Suppressor macrophage treated with lipopolysaccharide for 4 hours (primary cell): ENCODE results near the gene SMARCD2.
"Not testable (repeated sequence)": the region's sequence is repeated elsewhere in the genome, so short reads cannot be mapped to it uniquely, and the experiment has no call there.

Source experiments
- DNase-seq: peaks from one replicate; pipeline ENCODE4 v3.0.0-alpha.2; 2020

Gene SMARCD2

DNA sequence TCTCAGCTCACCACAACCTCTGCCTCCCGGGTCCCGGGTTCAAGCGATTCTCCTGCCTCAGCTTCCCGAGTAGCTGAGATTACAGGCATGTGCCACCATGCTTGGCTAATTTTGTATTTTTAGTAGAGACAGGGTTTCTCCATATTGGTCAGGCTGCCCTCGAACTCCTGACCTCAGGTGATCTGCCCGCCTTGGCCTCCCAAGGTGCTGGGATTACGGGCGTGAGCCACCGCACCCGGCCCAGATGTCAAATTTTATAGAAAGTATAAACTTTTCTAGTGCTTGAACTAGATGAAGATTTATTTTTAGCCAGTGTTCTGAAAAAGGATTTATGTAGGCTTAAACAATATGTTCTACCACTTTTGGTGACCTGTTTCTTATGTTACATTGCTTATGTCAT is 46.1 kb downstream of the SMARCD2 start:
- DNase-seq, result not testable (repeated sequence)

DNA sequence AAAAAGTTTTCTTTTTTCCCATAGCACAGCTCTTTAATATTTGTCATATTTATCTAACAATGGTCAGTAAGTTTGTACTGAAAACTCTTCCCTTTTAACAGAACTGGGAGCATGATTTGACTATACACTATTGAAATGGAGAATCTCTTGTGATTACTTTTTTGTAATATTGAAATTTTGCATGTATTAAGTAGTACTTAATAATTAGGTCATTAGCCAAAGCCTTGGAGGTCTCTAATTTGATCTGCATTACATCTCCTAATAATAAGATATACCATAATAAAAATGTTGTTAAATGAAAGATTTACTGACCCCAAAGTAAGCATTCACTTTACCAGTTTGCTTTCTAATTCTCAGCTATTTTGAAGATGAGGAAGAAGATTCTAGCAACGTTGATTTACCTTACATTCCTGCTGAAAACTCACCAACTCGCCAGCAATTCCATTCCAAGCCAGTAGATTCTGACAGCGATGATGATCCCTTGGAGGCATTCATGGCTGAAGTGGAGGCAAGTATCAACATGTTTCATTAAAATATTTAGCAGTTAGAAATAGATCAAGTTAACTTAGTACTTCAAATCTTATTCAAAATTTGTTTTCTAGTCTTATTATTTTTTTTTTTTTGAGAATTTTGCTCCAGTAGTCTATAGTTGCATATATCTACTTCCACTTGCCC is 50.3 kb downstream of the SMARCD2 start:
- no peak for DNase-seq

DNA sequence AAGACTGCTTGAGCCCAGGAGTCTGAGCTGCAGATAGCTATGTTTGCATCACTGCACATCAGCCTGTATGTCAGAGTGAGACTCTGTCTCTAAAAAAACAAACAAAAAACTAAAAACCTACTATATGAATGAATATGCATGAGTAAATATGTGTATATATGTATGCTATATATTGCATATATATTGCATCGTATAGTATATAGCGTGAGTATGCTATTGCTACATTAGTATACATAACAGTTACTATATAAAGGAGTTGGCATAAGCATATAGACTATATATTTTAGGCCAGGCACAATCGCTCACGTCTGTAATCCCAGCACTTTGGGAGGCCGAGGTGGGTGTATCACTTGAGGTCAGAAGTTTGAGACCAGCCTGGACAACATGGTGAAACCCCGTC is 52.4 kb downstream of the SMARCD2 start:
- DNase-seq, result no peak

DNA sequence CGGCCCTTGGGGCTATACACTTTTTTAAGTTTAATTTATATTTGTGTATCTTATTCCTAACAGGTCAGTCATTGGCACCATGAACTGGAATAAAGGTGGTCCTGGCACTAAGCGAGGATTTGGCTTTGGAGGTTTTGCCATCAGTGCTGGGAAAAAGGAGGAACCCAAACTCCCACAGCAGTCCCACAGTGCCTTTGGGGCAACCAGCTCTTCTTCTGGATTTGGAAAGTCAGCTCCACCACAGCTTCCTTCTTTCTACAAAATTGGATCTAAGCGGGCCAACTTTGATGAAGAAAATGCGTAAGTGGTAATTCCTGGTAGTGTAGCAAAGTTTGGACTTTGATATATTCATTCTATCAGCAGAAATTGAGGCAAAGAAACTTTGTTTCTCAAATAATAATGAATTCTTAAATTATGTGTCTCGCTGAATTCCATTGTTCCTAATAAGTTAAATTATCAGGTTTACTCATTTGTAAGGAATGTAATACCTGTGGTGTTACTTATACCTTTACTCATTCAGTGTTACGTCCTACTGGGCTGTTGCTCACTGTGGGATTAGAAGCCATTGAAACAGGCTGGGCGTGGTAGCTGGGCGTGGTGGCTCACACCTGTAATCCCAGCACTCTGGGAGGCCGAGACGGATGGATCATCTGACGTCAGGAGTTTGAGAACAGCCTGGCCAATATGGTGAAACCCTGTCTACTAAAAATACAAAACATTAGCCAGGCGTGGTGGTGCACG is 55.3 kb downstream of the SMARCD2 start:
- DNase-seq, result peak; percentile 25

DNA sequence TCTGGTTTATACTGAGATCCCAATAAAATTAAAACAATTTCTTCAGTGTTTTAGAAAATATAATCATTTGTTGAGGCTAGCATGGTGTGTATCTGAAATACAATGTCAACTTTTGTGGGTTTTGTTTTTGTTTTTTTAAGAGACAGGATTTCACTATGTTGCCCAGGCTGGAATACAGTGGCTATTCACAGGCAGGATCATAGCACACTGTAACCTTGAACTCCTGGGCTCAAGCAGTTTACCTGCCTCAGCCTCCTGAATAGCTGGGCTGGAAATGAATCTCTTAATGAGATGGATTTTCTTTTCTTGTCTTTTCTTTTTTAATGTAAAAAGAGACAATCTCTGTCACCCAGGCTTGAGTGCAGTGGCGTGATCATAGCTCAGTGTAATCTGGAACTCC is 56.4 kb downstream of the SMARCD2 start:
- DNase-seq, result no peak

DNA sequence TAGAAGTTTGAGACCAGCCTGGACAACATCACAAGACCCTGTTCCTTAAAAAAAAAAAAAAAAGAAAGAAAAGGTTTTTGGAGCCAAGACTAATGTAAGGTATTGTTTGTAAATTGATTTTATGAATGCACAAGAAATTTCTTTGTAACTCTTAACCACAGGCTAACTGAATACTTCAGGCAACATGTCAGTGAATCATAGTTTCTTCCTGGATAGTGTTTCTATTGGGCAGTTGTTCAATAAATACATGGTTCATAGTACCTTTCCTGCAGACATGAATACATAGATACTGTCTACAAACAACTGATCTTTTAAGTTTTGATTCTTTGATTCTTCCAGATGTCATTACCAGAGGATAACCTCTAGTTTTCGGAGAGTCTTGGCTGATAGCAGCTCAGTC is 56.9 kb downstream of the SMARCD2 start:
- no peak for DNase-seq

DNA sequence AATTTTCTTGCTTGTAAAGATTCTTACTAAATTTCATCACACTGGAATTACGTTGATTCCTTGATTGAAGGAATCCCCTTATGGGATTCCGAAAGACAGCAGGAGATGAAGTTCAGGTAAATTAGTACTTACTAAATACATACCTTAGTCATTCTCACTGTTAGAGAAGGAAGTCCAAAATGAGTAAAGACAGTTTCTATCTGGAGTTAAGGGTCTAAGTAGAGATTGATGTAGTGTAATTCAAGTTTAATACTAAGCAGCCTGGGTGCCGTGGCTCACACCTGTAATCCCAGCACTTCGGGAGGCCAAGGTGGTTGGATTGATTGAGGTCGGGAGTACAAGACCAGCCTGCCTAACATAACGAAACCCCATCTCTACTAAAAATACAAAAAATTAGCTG is 59.0 kb downstream of the SMARCD2 start:
- no peak for DNase-seq
